ENCODE results near the gene FGFRL1. TPM values are rescaled to one million over a fixed set of nuclear protein-coding genes. Genes with fewer than 3 reads are reported as not detected.
"Not testable (repeated sequence)": the region's sequence is repeated elsewhere in the genome, so short reads cannot be mapped to it uniquely, and the experiment has no call there.

The FGFRL1 gene
- polyA plus RNA-seq, 4 donors: 33.3 to 45.2 (median 35.5) TPM

- DNase-seq (ENCODE audit: low read depth in 4 of 4, low spot score in 3 of 4): no peak
Measured at GRCh38 chr4:992297-993110, 18.9 kb upstream of the FGFRL1 start.

- no peak for DNase-seq (ENCODE audit: low read depth in 4 of 4, low spot score in 3 of 4)
Measured at GRCh38 chr4:993111-994029, 18.1 kb upstream of the FGFRL1 start, which contains the start of gene SLC26A1. Gene SLC26A1, minus strand, starts transcription at chr4:993404. Its CDS starts 1,701 bp downstream, at chr4:991703.

GRCh38 chr4:995311-996026, 16.0 kb upstream of the FGFRL1 start:
- DNase-seq (ENCODE audit: low read depth in 4 of 4, low spot score in 3 of 4): no peak

GRCh38 chr4:996030-996996, 15.1 kb upstream of the FGFRL1 start:
- DNase-seq (ENCODE audit: low read depth in 4 of 4, low spot score in 3 of 4): no peak

- DNase-seq (ENCODE audit: low read depth in 4 of 4, low spot score in 3 of 4): no peak
Measured at GRCh38 chr4:996997-997374, 14.4 kb upstream of the FGFRL1 start.

GRCh38 chr4:997375-998071, 13.9 kb upstream of the FGFRL1 start:
- no peak for DNase-seq (ENCODE audit: low read depth in 4 of 4, low spot score in 3 of 4)

- DNase-seq (ENCODE audit: low read depth in 4 of 4, low spot score in 3 of 4): no peak
Measured at GRCh38 chr4:998096-998691, 13.2 kb upstream of the FGFRL1 start.

GRCh38 chr4:999240-999863, 12.1 kb upstream of the FGFRL1 start:
- not testable (repeated sequence) for DNase-seq (ENCODE audit: low read depth in 4 of 4, low spot score in 3 of 4)

- no peak for DNase-seq (ENCODE audit: low read depth in 4 of 4, low spot score in 3 of 4)
Measured at GRCh38 chr4:999882-1000425, 11.5 kb upstream of the FGFRL1 start.

- no peak for DNase-seq (ENCODE audit: low read depth in 4 of 4, low spot score in 3 of 4)
Measured at GRCh38 chr4:1000686-1001260, 10.7 kb upstream of the FGFRL1 start.

- DNase-seq (ENCODE audit: low read depth in 4 of 4, low spot score in 3 of 4): no peak
Measured at GRCh38 chr4:1001561-1002130, 9.8 kb upstream of the FGFRL1 start.

GRCh38 chr4:1002131-1002630, 9.2 kb upstream of the FGFRL1 start:
- DNase-seq (ENCODE audit: low read depth in 4 of 4, low spot score in 3 of 4): no peak

- DNase-seq (ENCODE audit: low read depth in 4 of 4, low spot score in 3 of 4): no peak
Measured at GRCh38 chr4:1002631-1003251, 8.7 kb upstream of the FGFRL1 start.

GRCh38 chr4:1003271-1004070, 8.0 kb upstream of the FGFRL1 start:
- DNase-seq (ENCODE audit: low read depth in 4 of 4, low spot score in 3 of 4): no peak

- DNase-seq (ENCODE audit: low read depth in 4 of 4, low spot score in 3 of 4): no peak
Measured at GRCh38 chr4:1004071-1004418, 7.4 kb upstream of the FGFRL1 start.
